Thymus (tissue), 11 donors: ENCODE data around the gene EIF2B5. TPM values are rescaled to one million over a fixed set of nuclear protein-coding genes. Genes with fewer than 3 reads are reported as not detected.
A peak's percentile ranks its signal among the peaks of the same experiment; 100 is the strongest.
"Not testable (repeated sequence)": the region's sequence is repeated elsewhere in the genome, so short reads cannot be mapped to it uniquely, and the experiment has no call there.

ENCODE experiments used
- DNase-seq, 9 donors: peaks; one replicate each; pipeline ENCODE4 v3.0.0-alpha.2; 2013; ENCODE audit warnings: low spot score in 9 of 9, low read depth in 6 of 9, missing footprints in 1 of 9
- H3K27ac ChIP-seq, 2 donors: one replicate each; pipeline ENCODE4 v1.5.1; 2013; ENCODE audit warnings: control low read depth in 1 of 2, low read depth in 1 of 2, low read length in 1 of 2, mild to moderate bottlenecking in 1 of 2, moderate library complexity in 1 of 2
- H3K27me3 ChIP-seq, 2 donors: one replicate each; pipeline ENCODE4 v1.5.1; 2013; ENCODE audit warnings: low read length in 1 of 2; ENCODE audit not compliant: control insufficient read depth in 2 of 2, insufficient read depth in 1 of 2
- H3K36me3 ChIP-seq, 2 donors: one replicate each; pipeline ENCODE4 v1.5.1; 2013; ENCODE audit warnings: low read length in 1 of 2, mild to moderate bottlenecking in 1 of 2, moderate library complexity in 1 of 2; ENCODE audit not compliant: control insufficient read depth in 2 of 2, insufficient read depth in 2 of 2
- H3K4me1 ChIP-seq, 2 donors: one replicate each; pipeline ENCODE4 v1.5.1; 2013; ENCODE audit warnings: low read length in 2 of 2; ENCODE audit not compliant: control insufficient read depth in 2 of 2, insufficient read depth in 2 of 2
- H3K4me3 ChIP-seq, 2 donors: one replicate each; pipeline ENCODE4 v1.5.1; 2013; ENCODE audit warnings: low read length in 2 of 2, control low read depth in 1 of 2, mild to moderate bottlenecking in 1 of 2
- H3K9me3 ChIP-seq, 2 donors: one replicate each; pipeline ENCODE4 v1.5.1; 2013; ENCODE audit warnings: low read length in 1 of 2, mild to moderate bottlenecking in 1 of 2; ENCODE audit not compliant: control insufficient read depth in 2 of 2, insufficient read depth in 1 of 2
- WGBS: extraction: QIAGEN DNeasy Blood & Tissue Kit; methylation state at CpG from one replicate; pipeline ENCODE4 v1.1.7; 2013; 5-methylcytosine and 5-hydroxymethylcytosine counted together
- polyA plus RNA-seq: library from polyadenylated mRNA; stranded (reverse); fragments of 200-250 nt; gene quantifications from one replicate; pipeline ENCODE4 v1.2.3, GENCODE V29; 2013
- total RNA-seq: library from RNA; stranded (reverse); fragments of 120-200 nt; gene quantifications from one replicate; pipeline ENCODE4 v1.2.4, GENCODE V29; 2013
- donor health status: healthy.

The EIF2B5 gene
- total and polyA plus RNA-seq, 2 donors, result 32.2 to 47.3 TPM

DNA sequence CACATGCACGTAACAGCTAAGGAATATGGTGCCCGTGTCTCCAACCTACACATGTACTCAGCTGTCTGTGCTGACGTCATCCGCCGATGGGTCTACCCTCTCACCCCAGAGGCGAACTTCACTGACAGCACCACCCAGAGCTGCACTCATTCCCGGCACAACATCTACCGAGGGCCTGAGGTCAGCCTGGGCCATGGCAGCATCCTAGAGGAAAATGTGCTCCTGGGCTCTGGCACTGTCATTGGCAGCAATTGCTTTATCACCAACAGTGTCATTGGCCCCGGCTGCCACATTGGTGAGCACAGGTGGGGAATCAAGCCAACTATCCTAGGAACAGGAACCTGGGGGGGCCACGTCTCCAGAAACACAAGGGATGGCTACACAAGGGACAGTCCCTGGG, 5.3 kb downstream of the EIF2B5 start:
- no peak for DNase-seq
- Histone ChIP-seq H3K9me3 (no peaks in the 10 kb centered on the region), H3K27ac (no peak overlapping the region), H3K27me3 (no peaks in the 10 kb centered on the region), H3K4me1 (peaks cover 13% of the 10 kb centered on the region in 2 donors), H3K4me3 (no peak overlapping the region), H3K36me3 (peaks cover 50 to 65% of the 10 kb centered on the region in 2 donors)
- WGBS, result 96% methylated on average over 10 of the region's 10 CpGs

DNA sequence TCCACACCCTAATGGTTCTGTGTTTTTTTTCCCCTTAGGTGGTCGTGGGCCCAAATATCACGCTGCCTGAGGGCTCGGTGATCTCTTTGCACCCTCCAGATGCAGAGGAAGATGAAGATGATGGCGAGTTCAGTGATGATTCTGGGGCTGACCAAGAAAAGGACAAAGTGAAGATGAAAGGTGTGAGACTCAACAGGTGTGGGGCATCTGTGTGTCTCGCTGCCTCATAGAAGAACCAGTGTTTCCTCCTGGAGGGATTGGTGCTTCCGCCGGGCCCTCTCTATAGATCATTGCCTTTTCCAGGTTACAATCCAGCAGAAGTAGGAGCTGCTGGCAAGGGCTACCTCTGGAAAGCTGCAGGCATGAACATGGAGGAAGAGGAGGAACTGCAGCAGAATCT, 7.0 kb downstream of the EIF2B5 start:
- peaks cover under 1 to 2% of the 10 kb centered on the region in 2 donors for H3K4me1 ChIP-seq
- no peak overlapping the region for H3K27ac ChIP-seq
- H3K36me3 ChIP-seq, result peaks cover 53 to 74% of the 10 kb centered on the region in 2 donors
- 97% methylated on average over 7 of the region's 7 CpGs for WGBS
- no peaks in the 10 kb centered on the region for H3K9me3 ChIP-seq
- DNase-seq, result no peak
- H3K4me3 ChIP-seq, result no peak overlapping the region
- no peaks in the 10 kb centered on the region for H3K27me3 ChIP-seq

DNA sequence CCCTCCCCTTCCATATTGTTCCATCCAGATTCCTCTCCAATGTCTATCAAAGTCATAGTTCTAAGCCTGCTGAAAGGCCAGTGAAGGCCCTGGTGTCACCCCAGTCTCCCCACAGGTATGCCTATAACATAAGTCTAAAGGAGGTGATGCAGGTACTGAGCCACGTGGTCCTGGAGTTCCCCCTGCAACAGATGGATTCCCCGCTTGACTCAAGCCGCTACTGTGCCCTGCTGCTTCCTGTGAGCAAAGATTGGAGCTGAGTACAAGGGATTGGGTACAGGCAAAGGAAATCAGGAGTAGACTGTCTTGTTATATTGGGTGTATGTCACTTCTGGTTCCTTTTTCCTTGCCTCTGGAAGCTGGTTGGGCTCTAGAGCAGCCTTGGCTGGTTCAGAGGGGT, 8.2 kb downstream of the EIF2B5 start:
- 95% methylated on average over 3 of the region's 3 CpGs for WGBS
- no peak overlapping the region for H3K27ac ChIP-seq
- no peak overlapping the region for H3K4me3 ChIP-seq
- no peaks in the 10 kb centered on the region for H3K9me3 ChIP-seq
- H3K36me3 ChIP-seq, result peaks cover 53 to 69% of the 10 kb centered on the region in 2 donors
- DNase-seq, result no peak
- no peaks in the 10 kb centered on the region for H3K27me3 ChIP-seq
- no peaks in the 10 kb centered on the region for H3K4me1 ChIP-seq

DNA sequence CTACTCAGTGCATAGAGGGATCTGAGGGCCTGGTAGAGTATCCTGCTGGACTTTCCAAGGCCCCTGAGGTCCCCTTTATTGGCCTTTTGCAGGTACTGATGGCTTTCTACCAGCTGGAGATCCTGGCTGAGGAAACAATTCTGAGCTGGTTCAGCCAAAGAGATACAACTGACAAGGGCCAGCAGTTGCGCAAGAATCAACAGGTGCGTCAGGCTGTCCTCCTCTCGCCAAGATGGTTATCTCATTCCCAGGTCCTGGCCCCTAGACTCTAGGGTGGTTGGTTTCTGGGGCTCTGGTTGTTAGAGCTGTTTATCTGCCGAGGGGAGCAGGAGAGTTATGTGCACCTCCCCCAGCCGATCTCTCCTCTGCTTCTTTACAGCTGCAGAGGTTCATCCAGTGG, 9.3 kb downstream of the EIF2B5 start:
- Histone ChIP-seq H3K36me3 (peaks cover 53 to 68% of the 10 kb centered on the region in 2 donors), H3K4me3 (no peak overlapping the region), H3K27ac (peak overlapping the region in 1 of 2 donors; percentile 5), H3K9me3 (no peaks in the 10 kb centered on the region), H3K27me3 (no peaks in the 10 kb centered on the region), H3K4me1 (no peaks in the 10 kb centered on the region)
- no peak for DNase-seq
- WGBS, result 94% methylated on average over 5 of the region's 5 CpGs

DNA sequence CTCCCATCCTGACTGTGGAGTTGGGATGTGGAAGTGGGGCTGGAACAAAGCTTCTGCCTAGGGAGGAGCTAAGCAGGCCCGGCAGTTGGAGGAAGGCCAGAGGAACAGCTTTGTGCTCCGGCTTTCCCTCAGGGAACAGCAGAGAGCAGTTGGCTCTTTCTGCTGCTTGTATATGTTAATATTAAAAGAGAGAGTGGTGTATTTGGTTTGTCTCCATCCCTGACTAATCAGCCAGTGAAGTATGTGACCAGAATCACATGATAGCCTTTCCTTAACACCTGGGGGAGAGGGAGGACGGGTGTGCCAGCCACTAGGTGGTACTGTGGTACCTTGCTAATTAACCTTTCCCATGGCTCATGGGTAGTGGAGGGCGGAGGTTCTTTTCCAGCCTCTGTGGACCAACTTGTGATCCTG, 10.0 kb downstream of the EIF2B5 start:
- H3K27me3 ChIP-seq, result no peaks in the 10 kb centered on the region
- peaks cover 53 to 62% of the 10 kb centered on the region in 2 donors for H3K36me3 ChIP-seq
- no peaks in the 10 kb centered on the region for H3K9me3 ChIP-seq
- H3K4me3 ChIP-seq, result no peak overlapping the region
- peak in 3 of 9 donors; percentile 24 to 45 (median 26) for DNase-seq
- WGBS, result 78% methylated on average over 4 of the region's 4 CpGs
- no peak overlapping the region for H3K27ac ChIP-seq
- no peaks in the 10 kb centered on the region for H3K4me1 ChIP-seq

DNA sequence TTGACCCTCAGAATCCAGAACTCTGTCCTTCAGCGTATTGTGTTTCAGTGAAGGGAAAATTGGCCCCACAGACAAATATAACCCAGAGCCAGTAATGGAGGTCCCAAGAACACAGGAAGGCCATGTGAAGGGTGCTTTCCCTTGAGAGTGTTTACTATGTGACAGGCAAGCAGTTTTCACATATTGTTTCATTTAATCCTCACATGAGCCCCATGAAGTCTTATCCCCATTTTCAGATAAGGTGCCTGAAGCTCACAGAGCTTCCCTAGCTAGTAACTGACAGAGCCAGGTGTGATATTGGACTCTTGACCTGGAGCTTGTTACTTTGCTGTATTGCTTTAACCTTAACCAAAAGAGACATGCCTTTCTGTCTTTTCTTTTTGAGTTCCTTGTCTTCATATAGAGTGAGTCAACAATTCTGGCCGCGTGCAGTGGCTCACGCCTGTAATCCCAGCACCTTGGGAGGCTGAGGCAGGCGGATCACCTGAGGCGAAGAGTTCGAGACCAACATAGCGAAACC, 10.7 kb downstream of the EIF2B5 start:
- DNase-seq, result no peak
- no peaks in the 10 kb centered on the region for H3K27me3 ChIP-seq
- no peak overlapping the region for H3K27ac ChIP-seq
- no peaks in the 10 kb centered on the region for H3K9me3 ChIP-seq
- H3K4me1 ChIP-seq, result no peaks in the 10 kb centered on the region
- H3K4me3 ChIP-seq, result no peak overlapping the region
- peaks cover 47 to 55% of the 10 kb centered on the region in 2 donors for H3K36me3 ChIP-seq
- WGBS, result 91% methylated on average over 8 of the region's 8 CpGs

DNA sequence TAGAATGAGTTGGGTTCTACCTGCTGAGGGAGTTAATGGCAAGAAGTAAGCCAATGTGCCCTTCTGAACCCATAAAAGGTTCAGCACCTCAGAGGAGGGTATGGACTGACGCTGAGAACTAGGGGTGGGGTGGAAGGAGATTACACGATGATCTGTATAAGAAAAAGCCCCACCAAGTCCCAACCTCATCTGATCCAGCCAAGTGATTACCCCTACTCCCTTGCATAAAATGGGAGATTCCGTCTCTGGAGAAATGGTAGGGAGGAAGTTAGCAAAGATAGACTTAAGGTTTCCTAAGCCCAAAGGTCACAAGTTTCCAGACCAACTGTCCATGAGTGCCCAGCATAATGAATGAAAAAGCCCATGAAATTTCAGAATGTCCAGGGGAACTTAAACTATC, 12.9 kb downstream of the EIF2B5 start:
- WGBS, result 96% methylated on average over 3 of the region's 3 CpGs

DNA sequence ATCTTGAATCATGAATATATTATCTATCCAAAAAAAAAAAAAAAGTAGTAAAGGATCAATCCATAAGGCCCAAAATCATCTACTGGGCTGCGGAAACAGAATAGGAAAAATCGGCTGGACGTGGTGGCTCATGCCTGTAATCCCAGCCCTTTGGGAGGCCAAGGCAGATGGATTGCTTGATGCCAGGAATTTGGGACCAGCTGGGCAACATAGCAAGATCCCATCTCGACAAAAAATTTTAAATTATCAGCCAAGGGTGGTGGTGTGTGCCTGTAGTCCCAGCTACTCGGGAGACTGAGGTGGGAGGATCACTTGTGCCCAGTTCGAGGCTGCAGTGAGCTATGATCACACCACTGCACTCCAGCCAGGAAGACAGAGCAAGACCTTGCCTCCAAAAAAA, 14.0 kb downstream of the EIF2B5 start:
- Histone ChIP-seq H3K4me3 (no peak overlapping the region), H3K4me1 (no peaks in the 10 kb centered on the region), H3K27me3 (no peaks in the 10 kb centered on the region), H3K9me3 (no peaks in the 10 kb centered on the region), H3K27ac (no peak overlapping the region), H3K36me3 (peaks cover 17 to 22% of the 10 kb centered on the region in 2 donors)
- no peak for DNase-seq
- WGBS, result 98% methylated on average over 6 of the region's 6 CpGs

More for the DNA sequence above, 12.9 kb downstream of the EIF2B5 start:
- no peaks in the 10 kb centered on the region for H3K9me3 ChIP-seq
- no peaks in the 10 kb centered on the region for H3K27me3 ChIP-seq
- H3K27ac ChIP-seq, result no peak overlapping the region
- no peaks in the 10 kb centered on the region for H3K4me1 ChIP-seq
- no peak overlapping the region for H3K4me3 ChIP-seq
- H3K36me3 ChIP-seq, result peaks cover 27 to 33% of the 10 kb centered on the region in 2 donors
- DNase-seq, result no peak

DNA sequence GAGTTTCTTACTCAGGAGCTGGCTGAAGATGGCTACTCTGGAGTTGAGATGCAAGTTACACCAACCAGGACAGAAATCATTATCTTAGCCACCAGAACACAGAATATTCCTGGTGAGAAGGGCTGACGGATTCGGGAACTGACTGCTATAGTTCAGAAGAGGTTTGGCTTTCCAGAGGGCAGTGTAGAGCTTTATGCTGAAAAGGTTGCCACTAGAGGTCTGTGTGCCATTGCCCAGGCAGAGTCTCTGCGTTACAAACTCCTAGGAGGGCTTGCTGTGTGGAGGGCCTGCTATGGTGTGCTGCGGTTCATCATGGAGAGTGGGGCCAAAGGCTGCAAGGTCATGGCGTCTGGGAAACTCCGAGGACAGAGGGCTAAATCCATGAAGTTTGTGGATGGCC, 14.6 kb downstream of the EIF2B5 start:
- H3K9me3 ChIP-seq, DNase-seq, H3K27me3 ChIP-seq, H3K4me3 ChIP-seq, H3K27ac ChIP-seq, H3K4me1 ChIP-seq: not testable (repeated sequence)
- 92% methylated on average over 6 of the region's 6 CpGs for WGBS
- H3K36me3 ChIP-seq, result peaks cover 10 to 16% of the 10 kb centered on the region in 2 donors
